Measurements from ENCODE around the gene EMC8.
A peak's percentile ranks its signal among the peaks of the same experiment; 100 is the strongest.
"Not testable (repeated sequence)": the region's sequence is repeated elsewhere in the genome, so short reads cannot be mapped to it uniquely, and the experiment has no call there.

The EMC8 gene

DNA sequence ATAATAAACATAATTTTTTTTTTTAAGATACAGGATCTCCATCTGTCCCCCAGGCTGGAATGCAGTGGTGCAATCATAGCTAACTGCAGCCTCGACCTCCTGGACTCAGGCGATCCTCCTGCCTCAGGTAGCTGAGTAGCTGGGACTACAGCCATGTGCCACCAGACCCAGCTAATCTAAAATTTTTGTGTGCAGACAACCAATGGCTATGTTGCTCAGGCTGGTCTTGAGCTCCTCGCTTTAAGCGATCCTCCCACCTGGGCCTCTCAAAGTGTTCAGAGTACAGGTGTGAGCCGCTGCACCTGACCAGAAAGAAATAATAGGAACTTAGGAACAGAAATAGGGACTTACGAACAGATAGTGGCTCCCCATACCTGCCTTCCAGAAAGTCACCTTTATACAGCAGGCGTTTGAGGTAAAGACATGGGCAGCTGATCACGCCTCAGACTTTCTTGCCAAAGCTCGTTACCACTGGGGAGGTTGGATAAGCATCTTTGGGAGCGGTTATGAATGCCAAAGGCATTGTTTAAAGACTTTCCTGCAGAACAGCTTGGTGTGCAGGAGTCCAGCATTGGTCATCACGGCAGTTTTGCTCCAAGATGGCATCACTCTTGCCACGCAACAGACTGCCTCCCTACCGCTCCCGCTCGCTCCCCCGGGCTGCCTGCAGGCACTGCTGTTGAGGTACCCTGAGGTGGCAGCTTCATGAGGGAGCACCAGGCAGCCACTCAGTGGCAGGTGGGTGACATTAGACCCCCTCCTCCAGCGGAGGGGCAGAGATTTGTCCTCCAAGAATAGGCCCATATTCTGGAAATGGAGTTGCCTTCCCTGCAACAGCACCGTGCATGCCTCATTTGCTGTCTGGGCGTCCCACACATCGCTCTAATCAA, 13.7 kb upstream of the EMC8 start:
- DNase-seq (ENCODE audit: low read depth in 2 of 2) = no peak

DNA sequence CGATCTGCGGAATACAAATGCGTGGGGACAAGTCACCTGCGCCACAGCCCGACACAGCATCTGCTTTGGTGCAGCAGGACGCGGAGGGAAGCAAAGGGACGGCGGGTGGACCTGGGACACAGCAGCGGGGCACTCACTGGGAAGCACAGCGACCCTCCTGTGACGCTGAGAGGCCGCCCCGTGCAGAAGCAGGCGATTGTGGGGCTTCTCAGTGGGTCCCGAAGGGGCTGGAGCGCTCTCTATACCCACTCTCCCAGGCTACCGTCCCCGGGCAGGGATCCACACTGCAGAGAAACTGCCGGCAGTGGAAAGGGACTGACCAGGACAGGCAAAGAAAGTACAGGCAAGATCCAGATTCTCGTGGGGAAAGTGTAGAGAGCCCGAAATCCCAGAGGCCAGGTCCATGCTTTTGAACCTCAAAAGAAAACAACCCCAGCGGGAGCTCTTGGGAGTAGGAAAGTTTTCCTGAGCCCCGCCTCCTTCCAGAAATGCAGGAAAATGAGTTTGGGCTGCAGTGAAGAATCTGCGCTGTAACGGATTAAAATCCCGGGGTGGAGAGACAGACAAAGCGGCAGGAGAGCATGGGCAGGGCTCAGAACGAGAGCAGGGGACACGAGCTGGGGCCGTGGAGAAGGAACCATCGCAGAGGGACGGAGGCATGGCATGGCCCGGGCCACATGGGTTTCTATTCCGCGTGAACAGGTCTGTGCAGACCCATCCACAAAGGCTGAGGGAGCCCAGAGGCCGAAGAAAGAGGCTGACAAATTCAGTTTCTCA, 12.9 kb upstream of the EMC8 start:
- DNase-seq (ENCODE audit: low read depth in 2 of 2) = no peak

GRCh38 chr16:85810742-85811115, 11.4 kb upstream of the EMC8 start:
- DNase-seq (ENCODE audit: low read depth in 2 of 2) = no peak

GRCh38 chr16:85810097-85810741, 10.9 kb upstream of the EMC8 start:
- DNase-seq (ENCODE audit: low read depth in 2 of 2) = no peak

GRCh38 chr16:85809645-85810044, 10.3 kb upstream of the EMC8 start:
- DNase-seq (ENCODE audit: low read depth in 2 of 2) = no peak

GRCh38 chr16:85808926-85809325, 9.6 kb upstream of the EMC8 start:
- no peak for DNase-seq (ENCODE audit: low read depth in 2 of 2)

- not testable (repeated sequence) for DNase-seq (ENCODE audit: low read depth in 2 of 2)
These were observed 8.8 kb upstream of the EMC8 start for GRCh38 chr16:85808104-85808503.

DNA sequence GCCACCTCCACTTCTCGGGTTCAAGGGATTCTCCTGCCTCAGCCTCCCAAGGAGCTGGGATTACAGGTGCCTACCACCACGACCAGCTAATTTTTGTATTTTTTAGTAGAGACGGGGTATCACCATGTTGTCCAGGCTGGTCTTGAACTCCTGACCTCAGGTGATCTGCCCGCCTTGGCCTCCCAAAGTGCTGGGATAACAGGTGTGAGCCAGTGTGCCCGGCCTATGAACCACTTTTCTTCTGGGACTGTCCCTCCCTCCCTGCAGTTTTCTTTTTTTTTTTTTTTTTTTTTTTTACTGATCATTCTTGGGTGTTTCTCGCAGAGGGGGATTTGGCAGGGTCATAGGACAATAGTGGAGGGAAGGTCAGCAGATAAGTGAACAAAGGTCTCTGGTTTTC, 8.0 kb upstream of the EMC8 start:
- not testable (repeated sequence) for DNase-seq (ENCODE audit: low read depth in 2 of 2)

- DNase-seq (ENCODE audit: low read depth in 2 of 2) = no peak
These were observed 7.2 kb upstream of the EMC8 start for GRCh38 chr16:85806539-85806938.

DNA sequence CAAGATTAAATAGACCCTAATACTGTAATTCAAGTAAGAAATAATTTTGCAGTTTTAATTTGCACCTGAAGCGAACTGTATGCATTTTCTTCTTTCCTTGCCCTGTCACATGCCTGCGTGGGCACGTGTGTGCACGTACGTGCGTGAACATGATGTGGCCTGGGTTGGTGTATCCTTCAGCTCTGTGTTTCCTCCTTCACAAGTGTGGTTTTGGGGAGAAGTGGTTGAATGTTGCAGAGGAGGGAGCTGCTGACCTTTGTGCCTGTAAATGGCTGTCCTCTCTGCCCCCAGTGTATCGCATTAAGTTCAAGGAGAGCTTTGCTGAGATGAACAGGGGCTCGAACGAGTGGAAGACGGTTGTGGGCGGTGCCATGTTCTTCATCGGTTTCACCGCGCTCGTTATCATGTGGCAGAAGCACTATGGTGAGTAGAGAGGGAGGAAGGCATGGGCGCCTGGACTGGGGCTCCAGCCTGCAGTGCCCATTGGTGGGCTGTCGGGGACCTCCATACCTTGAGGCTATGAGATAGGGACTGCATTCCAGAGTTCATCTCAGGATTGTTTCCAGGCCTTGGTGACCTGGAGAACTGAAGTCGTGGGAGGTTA, 6.2 kb upstream of the EMC8 start:
- DNase-seq (ENCODE audit: low read depth in 2 of 2) = no peak

GRCh38 chr16:85803570-85803969, 4.2 kb upstream of the EMC8 start:
- no peak for DNase-seq (ENCODE audit: low read depth in 2 of 2)

DNA sequence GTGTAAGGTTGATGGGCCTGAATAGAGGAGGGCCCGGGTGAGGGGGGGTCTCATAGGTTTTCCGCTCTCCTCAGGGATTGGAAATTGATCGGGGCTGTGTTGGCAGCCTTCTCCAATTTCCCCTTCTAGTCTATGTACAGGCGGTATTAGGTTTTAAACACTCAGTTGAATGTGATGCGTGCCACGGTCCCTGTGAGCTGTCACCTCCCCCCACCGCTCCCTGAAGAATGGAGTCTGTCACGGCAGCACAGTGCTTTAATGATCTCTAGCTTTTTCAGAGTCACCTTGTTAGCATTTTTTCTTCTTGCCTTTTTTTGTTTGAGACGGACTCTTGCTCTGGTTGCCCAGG, 951 bp upstream of the EMC8 start:
- DNase-seq (ENCODE audit: low read depth in 2 of 2) = no peak

GRCh38 chr16:85798901-85799496, 345 bp downstream of the EMC8 start:
- DNase-seq (ENCODE audit: low read depth in 2 of 2) = peak in 1 of 2 donors; percentile 15

DNA sequence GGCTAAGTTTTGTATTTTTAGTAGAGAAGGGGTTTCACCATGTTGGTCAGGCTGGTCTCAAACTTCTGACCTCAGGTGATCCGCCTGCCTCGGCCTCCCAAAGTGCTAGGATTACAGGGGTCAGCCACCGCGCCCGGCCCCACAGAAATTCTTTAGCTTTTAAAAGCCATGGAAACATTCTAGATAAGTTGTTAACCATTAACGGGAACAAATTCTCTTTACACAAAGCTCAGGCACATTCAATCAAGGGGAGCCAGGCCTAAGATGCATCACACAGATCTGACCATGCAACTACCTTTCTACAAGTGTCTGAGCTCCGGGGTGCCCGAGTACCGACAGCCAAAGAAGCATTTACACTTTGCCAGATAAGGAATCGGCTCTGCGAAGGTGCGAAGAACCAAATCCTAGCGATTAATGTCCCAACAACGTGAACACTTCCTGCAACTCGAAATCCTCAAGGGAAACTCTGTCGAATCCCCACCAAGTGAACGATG, 1.0 kb downstream of the EMC8 start:
- no peak for DNase-seq (ENCODE audit: low read depth in 2 of 2)

DNA sequence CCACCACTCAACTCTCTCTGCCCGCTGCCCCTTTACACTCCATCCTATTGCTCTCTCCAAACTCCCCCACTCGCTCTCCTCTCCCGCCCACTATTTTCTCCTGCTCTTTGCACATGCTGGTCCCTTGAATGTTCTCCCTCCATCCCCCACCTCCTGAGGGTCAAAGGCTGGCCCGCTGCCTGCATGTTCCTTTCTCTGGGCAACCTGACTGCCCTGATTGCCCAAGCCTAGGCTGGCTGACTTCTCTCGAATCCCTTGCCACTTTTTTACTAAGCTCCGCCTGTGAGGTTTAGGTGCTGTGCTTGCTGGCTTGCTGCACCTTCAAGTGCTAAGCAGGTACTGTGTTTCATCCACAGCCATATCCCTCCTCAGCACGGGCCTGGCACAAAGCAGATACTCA, 2.7 kb downstream of the EMC8 start:
- no peak for DNase-seq (ENCODE audit: low read depth in 2 of 2)

DNA sequence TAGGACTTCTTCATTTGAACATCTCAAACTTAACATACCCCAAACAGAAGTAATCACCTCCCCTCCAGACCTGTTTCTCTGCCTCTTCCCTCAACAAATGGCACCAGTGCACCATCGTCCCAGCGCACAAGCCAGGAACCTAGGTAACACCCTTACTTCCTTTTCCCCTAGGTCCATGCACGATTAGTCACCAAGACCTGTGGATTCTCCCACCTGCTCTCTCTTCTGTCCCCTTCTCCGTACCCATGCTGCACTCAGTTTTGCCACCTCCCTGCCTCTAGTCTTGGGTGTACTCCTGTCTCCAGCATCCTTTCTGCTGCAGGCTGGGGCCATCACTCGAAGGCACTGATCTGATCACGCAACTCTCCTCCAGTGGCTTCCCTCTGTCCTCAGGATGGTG, 3.2 kb downstream of the EMC8 start:
- no peak for DNase-seq (ENCODE audit: low read depth in 2 of 2)

DNA sequence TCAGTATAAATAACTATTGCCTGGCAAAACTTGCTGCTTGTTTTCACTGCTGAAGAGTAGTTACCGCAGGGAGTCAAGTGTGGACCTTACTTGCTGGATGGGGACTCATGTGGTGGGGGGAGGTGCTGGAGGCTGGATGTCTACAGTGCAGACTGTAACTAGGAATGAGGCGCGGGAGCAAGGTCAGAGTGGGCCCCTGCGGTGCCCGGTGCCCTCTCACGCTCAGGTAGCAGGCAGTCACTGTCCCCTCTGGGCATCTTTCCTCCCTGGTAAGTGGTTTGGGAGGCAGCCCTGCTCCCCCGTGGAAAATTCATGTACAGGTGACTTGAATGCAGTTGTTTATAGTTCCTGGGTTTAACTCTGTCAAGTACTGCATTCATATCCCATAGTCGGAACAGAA, 4.6 kb downstream of the EMC8 start:
- no peak for DNase-seq (ENCODE audit: low read depth in 2 of 2)

- DNase-seq (ENCODE audit: low read depth in 2 of 2) = no peak
These were observed 5.6 kb downstream of the EMC8 start for GRCh38 chr16:85793662-85794298.

- no peak for DNase-seq (ENCODE audit: low read depth in 2 of 2)
These were observed 9.6 kb downstream of the EMC8 start for GRCh38 chr16:85789773-85790172.

DNA sequence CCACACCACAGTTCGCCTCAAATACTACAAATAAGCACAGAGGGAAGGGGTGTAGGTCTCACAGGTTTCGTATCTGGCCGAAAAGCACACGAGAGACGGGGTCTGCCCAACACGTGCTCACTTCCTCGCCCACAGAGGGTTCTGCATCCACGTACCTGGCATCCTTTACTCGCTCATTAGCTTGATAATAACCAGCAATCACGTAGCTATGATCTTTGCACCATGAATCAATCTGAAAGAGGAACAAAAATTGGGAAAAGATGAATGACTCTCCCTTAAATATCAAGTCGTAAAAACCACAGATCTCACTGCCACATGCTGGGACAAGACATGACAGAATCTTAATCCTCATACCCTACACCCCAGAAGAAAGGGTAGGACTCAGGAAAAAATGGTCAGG, 10.5 kb downstream of the EMC8 start:
- no peak for DNase-seq (ENCODE audit: low read depth in 2 of 2)

- DNase-seq (ENCODE audit: low read depth in 2 of 2) = no peak
These were observed 13.4 kb downstream of the EMC8 start for GRCh38 chr16:85785927-85786326.
